GM18505 (cell line): ENCODE measurements around the gene ADAMTS2.

Experiments used
- ATAC-seq: cut with Tn5 transposase; IDR thresholded peaks from one replicate; pipeline ENCODE4 v1.9.1; 2021; ENCODE audit not compliant: unreplicated experiment
- POLR2A ChIP-seq: IDR thresholded peaks from 4 replicates; pipeline ENCODE4 v1.6.1; 2011; ENCODE audit warnings: borderline replicate concordance; ENCODE audit not compliant: insufficient read depth, insufficient read length; ENCODE audit errors: extremely low read depth

Gene ADAMTS2

DNA sequence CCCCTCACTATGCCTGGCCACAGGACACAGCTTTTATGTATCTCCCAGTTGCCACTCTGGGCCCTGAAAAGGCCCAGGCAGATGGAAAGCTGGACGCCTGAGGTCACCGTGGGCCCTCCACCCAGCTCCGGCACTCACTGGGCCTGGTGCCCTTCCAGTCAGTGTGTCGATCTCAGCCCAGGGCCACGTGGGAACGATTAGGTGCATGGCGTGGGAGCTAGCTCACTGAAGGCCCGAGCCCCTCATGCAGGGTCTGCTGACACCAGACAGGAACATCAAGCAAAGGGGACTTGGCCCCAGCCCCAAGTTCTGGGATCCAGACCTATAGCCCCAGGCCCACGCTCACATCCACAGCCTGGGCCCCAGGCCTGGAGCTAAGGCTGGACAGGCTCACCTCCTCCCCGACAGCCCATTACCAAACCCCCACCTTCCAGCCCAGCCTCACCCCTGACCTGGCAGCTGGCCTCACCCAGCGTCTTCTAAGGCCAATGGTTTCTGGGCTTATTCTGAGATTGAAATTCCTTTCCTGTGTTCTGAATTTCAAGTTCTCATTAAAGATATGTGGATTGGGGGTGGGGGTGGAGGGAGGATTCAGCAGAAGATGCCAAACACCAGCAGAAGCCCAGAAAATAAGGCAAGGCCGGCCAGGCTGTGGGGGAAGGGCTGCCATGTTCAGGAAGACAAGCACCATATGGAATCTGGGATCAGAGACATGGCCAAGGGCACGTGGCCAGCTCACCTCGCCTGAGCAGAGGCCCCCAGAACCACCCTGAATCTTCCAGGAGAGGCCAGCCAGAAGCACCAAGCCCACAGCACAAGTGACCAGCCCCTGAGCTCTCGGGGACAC lies 74.5 kb downstream of the ADAMTS2 start:
- ATAC-seq, result no peak
- no peak for TF ChIP-seq POLR2A

DNA sequence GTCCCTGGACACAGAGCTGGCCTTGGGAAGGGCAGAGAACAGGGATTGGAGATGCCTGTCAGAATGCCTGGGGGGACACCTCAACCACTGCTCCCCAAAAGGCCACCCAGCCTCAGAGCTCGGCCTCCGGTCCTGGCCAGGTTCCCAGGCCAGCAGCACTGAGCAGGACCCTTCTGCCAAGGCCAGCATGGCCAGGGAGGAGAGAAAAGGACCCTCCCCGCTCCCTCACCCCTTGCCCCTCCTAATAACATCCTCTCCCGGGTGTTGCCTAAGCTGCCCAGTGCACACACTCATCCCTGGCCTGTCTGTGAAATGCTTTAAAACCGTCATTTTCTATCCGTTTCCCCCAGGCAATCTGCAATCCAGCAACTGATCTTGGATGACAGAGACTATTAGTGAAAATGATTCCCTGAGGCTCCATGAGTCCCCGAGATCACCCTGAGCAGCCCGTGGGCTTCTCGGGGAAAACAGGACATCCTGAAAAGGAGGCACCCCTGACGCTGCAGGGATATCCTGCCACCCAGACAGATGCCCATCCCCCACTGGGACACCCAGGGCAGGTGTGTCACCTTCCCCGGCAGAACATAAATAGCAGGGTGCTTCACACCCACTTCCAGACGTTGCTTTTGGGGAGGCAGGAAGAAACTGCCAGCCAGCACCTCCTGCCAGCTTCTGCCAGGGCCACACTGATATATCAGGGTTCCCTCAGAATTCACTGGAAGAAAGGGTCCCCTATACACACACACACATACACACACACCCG lies 75.3 kb downstream of the ADAMTS2 start:
- TF ChIP-seq POLR2A, result no peak
- no peak for ATAC-seq

DNA sequence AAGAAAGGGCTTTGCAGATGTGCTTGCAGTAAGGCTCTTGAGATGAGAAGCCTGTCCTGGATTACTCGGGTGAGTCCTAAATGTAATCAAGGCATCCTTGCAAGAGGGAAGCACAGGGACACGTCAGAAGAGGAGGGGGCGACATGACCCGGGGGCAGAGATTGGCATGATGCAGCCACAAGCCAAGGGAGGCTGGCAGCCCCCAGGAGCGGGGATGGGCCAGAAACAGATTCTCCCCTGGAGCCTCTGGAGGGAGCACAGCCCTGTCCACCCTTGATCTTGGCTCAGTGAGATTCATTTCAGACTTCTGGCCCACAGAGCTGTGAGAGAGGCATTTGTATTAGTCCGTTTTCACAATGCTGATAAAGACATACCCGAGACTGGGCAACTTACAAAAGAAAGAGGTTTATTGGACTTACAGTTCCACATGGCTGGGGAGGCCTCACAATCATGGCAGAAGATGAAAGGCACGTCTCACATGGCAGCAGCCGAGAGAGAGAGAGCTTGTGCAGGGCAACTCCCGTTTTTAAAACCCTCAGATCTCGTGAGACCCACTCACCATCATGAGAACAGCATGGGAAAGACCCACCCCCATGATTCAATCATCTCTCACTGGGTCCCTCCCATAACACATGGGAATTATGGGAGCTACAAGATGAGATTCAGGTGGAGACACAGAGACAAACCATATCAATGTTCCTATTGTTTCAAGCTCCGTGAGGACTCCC lies 76.1 kb downstream of the ADAMTS2 start:
- TF ChIP-seq POLR2A, result no peak
- ATAC-seq, result no peak

DNA sequence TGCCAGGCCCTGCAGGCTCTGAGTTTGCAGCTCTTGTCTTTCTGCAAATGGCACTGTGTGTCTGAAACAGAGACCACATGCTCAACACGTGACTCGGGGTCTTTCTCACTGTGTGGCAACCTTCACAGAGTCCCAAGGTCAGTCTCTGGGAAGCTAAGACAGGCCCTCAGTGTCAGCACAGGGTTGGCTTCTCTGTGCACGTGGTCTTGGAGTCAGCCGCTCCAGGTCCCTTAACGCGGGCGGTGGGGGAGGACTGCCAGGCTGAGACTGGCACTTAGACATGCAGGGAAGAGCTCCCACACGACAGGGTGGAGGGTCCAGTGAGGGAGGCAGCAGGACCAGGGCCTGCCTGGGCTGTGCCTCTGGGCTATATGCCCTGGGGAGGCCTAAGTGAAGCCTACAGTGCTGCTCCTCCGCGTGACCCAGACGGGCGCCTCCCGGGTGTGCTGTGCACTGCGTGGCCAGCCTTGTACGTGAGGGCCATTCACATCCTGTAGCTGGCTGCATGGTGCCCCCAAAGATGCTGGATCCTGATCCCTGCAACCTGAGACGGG lies 76.8 kb downstream of the ADAMTS2 start:
- no peak for TF ChIP-seq POLR2A
- no peak for ATAC-seq

DNA sequence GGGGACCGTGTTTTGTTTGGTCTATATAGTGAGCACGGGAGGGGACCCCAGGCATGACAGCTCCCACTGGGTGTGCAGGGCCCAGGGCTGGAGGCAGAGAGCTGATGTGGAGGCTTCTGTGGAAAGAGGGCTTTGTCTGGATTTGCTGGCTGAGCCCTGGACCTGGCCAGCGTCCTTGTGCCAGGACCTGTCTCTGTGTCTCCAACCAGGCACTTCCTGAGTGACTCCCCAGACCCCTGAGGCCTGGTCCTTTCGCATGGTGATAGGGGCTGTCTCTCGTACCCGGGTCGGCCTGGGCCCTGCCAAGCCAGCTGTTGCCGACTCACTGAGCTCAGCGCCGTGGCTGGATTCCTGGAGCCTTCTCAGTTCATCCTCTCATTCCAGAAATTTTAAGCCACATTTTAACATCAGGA lies 77.6 kb downstream of the ADAMTS2 start:
- TF ChIP-seq POLR2A, result no peak
- no peak for ATAC-seq

DNA sequence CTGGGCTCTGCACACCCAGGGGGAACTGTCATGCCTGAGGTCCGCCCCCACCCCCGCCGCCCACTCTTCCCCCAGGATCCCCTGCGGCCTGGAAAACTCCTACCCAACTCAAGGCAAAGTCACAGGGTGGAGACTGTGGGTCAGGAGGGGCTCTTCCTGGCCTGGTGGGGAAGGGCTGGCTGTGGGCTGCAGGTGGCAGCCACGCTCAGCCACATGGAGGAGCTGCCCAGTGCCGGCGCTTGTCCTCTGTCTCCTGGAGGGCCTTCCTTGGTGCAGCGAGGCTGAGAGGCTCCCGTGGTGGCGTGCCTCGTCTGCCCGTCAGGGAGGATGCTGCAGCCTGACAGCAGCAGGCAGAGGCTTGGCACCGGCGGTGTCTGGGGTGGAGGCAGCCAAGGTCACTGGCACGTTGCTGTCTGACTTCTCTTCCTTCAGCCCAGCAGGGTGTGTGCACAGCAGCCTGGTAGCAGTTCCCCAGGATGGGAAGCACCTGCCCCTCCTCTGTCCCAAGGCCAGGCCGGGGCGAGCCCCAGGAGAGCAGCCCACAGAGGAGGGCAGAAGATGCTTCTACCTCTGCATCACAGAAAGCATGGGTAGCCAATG lies 78.1 kb downstream of the ADAMTS2 start:
- TF ChIP-seq POLR2A, result no peak
- no peak for ATAC-seq

DNA sequence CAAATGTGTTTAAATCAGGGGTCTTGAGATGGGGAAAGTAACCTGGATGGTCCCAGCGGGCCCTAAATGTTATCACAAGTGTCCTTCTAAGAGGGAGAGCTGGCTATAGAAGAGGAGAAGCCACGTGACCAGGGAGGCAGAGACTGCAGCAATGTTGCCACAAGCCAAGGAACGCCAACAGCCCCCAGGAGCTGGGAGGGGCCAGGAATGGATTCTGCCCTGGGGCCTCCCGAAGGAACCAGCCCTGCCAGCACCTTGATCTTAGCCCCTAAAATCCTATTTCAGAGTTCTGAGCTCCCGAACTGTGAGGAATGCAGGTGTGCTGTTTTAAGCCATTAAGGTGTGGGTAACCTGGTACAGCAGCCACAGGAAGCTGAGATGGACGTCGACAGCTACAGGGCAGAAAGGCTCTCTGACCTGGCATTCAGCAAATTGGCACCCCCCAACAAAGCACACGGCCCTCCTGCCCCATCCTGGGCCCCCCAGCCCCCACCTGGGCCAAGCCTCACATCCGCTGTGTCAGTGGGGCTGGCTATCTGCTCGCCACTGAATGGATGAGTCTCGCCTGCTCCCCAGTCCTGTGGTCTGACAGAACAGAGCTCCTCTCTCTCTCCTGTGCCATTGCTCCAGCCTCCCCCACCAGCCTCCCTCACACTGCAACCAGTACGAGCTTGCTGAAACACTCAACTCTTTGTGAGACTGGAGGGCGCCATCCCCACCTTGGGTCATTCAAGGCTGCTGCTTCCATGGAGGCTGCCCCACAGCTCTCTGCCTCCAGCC lies 78.8 kb downstream of the ADAMTS2 start:
- no peak for TF ChIP-seq POLR2A
- ATAC-seq, result no peak

DNA sequence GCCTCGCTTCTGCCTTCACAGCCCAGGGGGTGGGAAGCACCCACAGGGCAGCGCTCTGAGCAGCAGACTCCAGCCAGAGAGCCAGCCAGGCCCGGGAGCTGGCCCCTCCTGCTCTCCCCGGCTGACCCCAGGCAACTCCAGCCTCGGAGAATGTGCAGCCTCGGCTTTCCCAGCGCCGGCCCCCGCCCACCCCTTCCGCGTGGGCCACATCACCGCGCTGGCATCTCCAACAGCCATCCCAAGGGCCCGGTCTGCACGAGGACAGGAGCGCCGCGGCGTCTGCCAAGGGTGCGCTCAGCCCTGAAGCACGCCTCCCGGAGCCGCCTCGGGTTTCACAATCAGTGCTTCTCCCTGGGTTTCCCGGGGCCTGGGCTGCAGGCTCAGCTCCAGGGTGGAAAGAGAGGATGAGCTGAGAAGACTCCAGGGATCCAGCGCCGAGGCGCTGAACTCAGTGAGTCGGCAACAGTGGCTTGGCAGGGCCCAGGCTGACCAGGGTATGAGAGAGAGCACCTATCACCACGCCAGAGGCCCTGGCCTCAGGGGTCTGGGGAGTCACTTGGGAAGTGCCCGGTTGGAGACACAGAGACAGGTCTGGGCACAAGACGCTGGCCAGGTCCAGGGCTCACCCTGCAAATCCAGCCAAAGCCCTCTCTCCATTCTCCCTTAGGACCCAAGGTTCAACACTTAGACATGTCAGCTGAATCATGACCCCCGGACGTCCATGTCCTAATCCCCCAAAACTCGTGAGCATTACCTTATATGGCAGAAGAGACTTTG lies 79.6 kb downstream of the ADAMTS2 start:
- ATAC-seq, result no peak
- no peak for TF ChIP-seq POLR2A

GRCh38 chr5:179264783-179265513 lies 80.3 kb downstream of the ADAMTS2 start:
- ATAC-seq, result no peak
- TF ChIP-seq POLR2A, result no peak

DNA sequence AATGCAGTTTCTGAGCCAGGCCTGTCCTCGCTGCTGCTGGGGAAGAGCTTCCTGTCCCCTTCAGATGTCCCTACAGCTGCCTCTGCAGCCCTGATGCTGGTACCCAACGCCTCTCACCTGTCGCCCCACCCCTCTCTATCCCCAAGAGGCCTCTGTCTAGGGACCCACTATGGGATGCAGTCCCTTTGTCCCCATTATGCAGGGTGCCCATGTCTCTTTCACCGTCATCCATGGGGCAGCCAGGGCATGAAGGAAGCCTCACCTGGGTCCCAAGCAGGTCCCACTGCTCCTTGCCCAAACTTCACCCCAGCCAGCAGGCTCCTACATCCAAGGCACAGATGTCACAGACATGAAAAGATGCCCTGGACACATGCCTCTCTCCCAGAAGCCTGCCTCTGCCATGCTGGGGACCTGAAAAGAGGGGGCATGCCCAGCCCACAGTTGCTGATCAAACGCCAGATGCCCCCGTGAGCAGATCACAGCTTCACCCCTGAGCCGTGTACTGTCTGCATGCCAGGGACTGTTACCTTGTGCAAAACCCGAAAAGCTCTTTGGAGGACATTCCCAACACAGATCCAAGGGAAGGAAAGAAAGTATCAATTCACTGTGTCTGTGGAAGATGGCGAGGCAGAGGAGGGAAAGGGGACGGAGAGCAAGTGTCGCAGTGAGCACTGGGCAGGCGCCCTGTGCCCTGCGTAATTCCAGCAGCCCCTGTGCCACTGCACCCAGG lies 81.0 kb downstream of the ADAMTS2 start:
- no peak for TF ChIP-seq POLR2A

More for the DNA sequence above, 81.0 kb downstream of the ADAMTS2 start:
- ATAC-seq, result no peak
